ENCODE data around the gene NOX1.
"Not testable (repeated sequence)": the region's sequence is repeated elsewhere in the genome, so short reads cannot be mapped to it uniquely, and the experiment has no call there.

Gene NOX1

GRCh38 chrX:100819837-100820666 is 54.1 kb downstream of the NOX1 start, which contains the start of gene CSTF2:
CSTF2 (plus strand) TSS chrX:100820391; CDS start chrX:100820417, 26 bp downstream.
- peak; percentile 24 to 57 (median 52) for DNase-seq (ENCODE audit: low read depth in 3 of 3, low spot score in 1 of 3)

- peak in 1 of 3 donors; percentile 10 for DNase-seq (ENCODE audit: low read depth in 3 of 3, low spot score in 1 of 3)
These were observed 54.7 kb downstream of the NOX1 start for GRCh38 chrX:100819534-100819836.

- DNase-seq (ENCODE audit: low read depth in 3 of 3, low spot score in 1 of 3), result no peak
These were observed 56.8 kb downstream of the NOX1 start for GRCh38 chrX:100817340-100817739.

GRCh38 chrX:100812216-100813158 is 61.7 kb downstream of the NOX1 start:
- no peak for DNase-seq (ENCODE audit: low read depth in 3 of 3, low spot score in 1 of 3)

GRCh38 chrX:100808265-100808664 is 65.9 kb downstream of the NOX1 start:
- DNase-seq (ENCODE audit: low read depth in 3 of 3, low spot score in 1 of 3), result not testable (repeated sequence)

- no peak for DNase-seq (ENCODE audit: low read depth in 3 of 3, low spot score in 1 of 3)
These were observed 69.4 kb downstream of the NOX1 start for GRCh38 chrX:100804780-100805179.

- DNase-seq (ENCODE audit: low read depth in 3 of 3, low spot score in 1 of 3), result no peak
These were observed 71.3 kb downstream of the NOX1 start for GRCh38 chrX:100802843-100803242.

GRCh38 chrX:100798484-100799214 is 75.5 kb downstream of the NOX1 start:
- DNase-seq (ENCODE audit: low read depth in 3 of 3, low spot score in 1 of 3), result no peak

- no peak for DNase-seq (ENCODE audit: low read depth in 3 of 3, low spot score in 1 of 3)
These were observed 76.8 kb downstream of the NOX1 start for GRCh38 chrX:100797359-100797758.

- not testable (repeated sequence) for DNase-seq (ENCODE audit: low read depth in 3 of 3, low spot score in 1 of 3)
These were observed 77.8 kb downstream of the NOX1 start for GRCh38 chrX:100796371-100796770.

Measured in stimulated activated CD4-positive, alpha-beta T cell treated with anti-CD3 and anti-CD28 coated beads, TNF-alpha, amount 100 ng/mL, for 1 hour (primary cell).